ENCODE measurements around the gene DNAH12.
"Not testable (repeated sequence)": the region's sequence is repeated elsewhere in the genome, so short reads cannot be mapped to it uniquely, and the experiment has no call there.

DNAH12 gene

GRCh38 chr3:57444469-57444868 lies 99.7 kb downstream of the DNAH12 start:
- no peak for DNase-seq (ENCODE audit: low read depth)
- no peak overlapping the region for H3K4me3 ChIP-seq (ENCODE audit: low read length)
- no peak for TF ChIP-seq CTCF (IDR thresholded peaks at IDR 0.05; ENCODE audit: insufficient read depth, low read depth, low read length, missing control alignments)

GRCh38 chr3:57440144-57440543 lies 104.0 kb downstream of the DNAH12 start:
- H3K4me3 ChIP-seq (ENCODE audit: low read length); DNase-seq (ENCODE audit: low read depth): not testable (repeated sequence)

- not testable (repeated sequence) for H3K4me3 ChIP-seq (ENCODE audit: low read length); DNase-seq (ENCODE audit: low read depth)
Measured at GRCh38 chr3:57438460-57438859, 105.7 kb downstream of the DNAH12 start.

GRCh38 chr3:57436195-57436761 lies 107.9 kb downstream of the DNAH12 start:
- no peak for DNase-seq (ENCODE audit: low read depth)
- no peak for TF ChIP-seq CTCF (IDR thresholded peaks at IDR 0.05; ENCODE audit: insufficient read depth, low read depth, low read length, missing control alignments)
- no peak overlapping the region for H3K4me3 ChIP-seq (ENCODE audit: low read length)

GRCh38 chr3:57434041-57434440 lies 110.1 kb downstream of the DNAH12 start:
- no peak overlapping the region for H3K4me3 ChIP-seq (ENCODE audit: low read length)
- peak; percentile 72 for TF ChIP-seq CTCF (IDR thresholded peaks at IDR 0.05; ENCODE audit: insufficient read depth, low read depth, low read length, missing control alignments)
- peak; percentile 59 for DNase-seq (ENCODE audit: low read depth)

- TF ChIP-seq CTCF (IDR thresholded peaks at IDR 0.05; ENCODE audit: insufficient read depth, low read depth, low read length, missing control alignments), result no peak
- no peak for DNase-seq (ENCODE audit: low read depth)
- H3K4me3 ChIP-seq (ENCODE audit: low read length), result no peak overlapping the region
Measured at GRCh38 chr3:57423335-57423734, 120.8 kb downstream of the DNAH12 start.

- no peak overlapping the region for H3K4me3 ChIP-seq (ENCODE audit: low read length)
- no peak for DNase-seq (ENCODE audit: low read depth)
- no peak for TF ChIP-seq CTCF (IDR thresholded peaks at IDR 0.05; ENCODE audit: insufficient read depth, low read depth, low read length, missing control alignments)
Measured at GRCh38 chr3:57421336-57421735, 122.8 kb downstream of the DNAH12 start.

GRCh38 chr3:57420001-57420400 lies 124.1 kb downstream of the DNAH12 start:
- no peak for TF ChIP-seq CTCF (IDR thresholded peaks at IDR 0.05; ENCODE audit: insufficient read depth, low read depth, low read length, missing control alignments)
- no peak overlapping the region for H3K4me3 ChIP-seq (ENCODE audit: low read length)
- DNase-seq (ENCODE audit: low read depth), result no peak
